NT2/D1 (cell line): ENCODE results near the gene PDE11A.

ENCODE experiments used
- SUZ12 ChIP-seq: IDR thresholded peaks from 2 replicates; pipeline ENCODE4 v1.6.1; 2011; ENCODE audit not compliant: insufficient read length, insufficient read depth; ENCODE audit errors: extremely low read depth
- YY1 ChIP-seq: IDR thresholded peaks from 2 replicates; pipeline ENCODE4 v1.6.1; 2011; ENCODE audit not compliant: insufficient read length, insufficient read depth

DNA sequence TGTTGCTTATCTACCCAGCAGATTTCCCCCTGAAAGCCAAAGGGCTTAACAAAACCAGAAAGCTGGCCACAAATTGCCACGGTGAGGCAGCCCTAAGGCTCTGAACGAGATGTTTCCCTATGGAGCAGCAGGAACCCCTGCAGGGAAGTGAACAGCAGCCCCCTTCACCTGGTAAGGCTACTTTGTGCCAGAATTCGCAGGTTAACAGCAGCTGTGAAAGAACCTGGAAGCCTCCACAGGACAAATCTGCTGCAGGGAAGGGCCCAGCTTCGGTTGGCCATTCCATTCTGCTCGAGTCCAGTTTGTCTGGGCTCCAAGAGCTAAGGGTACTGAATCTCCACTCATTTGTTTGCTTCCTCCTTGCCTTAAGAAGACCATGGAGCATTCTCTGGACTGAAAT is 175.3 kb downstream of the PDE11A start:
- TF ChIP-seq SUZ12 (no peak), YY1 (no peak)
